SU-DHL-6 (cell line): ENCODE data around the gene RUNX2.
"Not testable (repeated sequence)": the region's sequence is repeated elsewhere in the genome, so short reads cannot be mapped to it uniquely, and the experiment has no call there.

Source experiments
- H2AFZ ChIP-seq: fragments of 200-600 bp; sonication (generic); 2 replicates; pipeline ENCODE4 v1.6.1; 2014; ENCODE audit warnings: low read depth, mild to moderate bottlenecking, moderate library complexity, mixed read lengths, antibody characterized with exemption, low read length; ENCODE audit not compliant: severe bottlenecking
- H3F3A ChIP-seq: fragments of 200-600 bp; shearing (Covaris generic); 2 replicates; pipeline ENCODE4 v1.6.0; 2016; ENCODE audit warnings: antibody characterized with exemption, mild to moderate bottlenecking; ENCODE audit not compliant: insufficient read depth
- H3K27ac ChIP-seq: fragments of 200-600 bp; sonication (generic); 2 replicates; pipeline ENCODE4 v1.5.1; 2016; ENCODE audit warnings: low read depth, mild to moderate bottlenecking, low read length, moderate library complexity, mixed read lengths
- H3K27me3 ChIP-seq: fragments of 200-600 bp; sonication (generic), shearing (Covaris generic); 2 replicates; pipeline ENCODE4 v1.6.0; 2014; ENCODE audit warnings: mild to moderate bottlenecking, low read length
- H3K36me3 ChIP-seq: fragments of 200-600 bp; sonication (generic); 2 replicates; pipeline ENCODE4 v1.6.1; 2014; ENCODE audit warnings: mild to moderate bottlenecking, low read length, mixed read lengths
- H3K4me2 ChIP-seq: fragments of 300-600, 200-600 bp; shearing (Covaris generic), sonication (generic); 2 replicates; pipeline ENCODE4 v1.6.0; 2014; ENCODE audit warnings: low read length, low read depth, mild to moderate bottlenecking; ENCODE audit not compliant: poor library complexity, severe bottlenecking
- H3K4me3 ChIP-seq: fragments of 200-600 bp; sonication (generic); 2 replicates; pipeline ENCODE4 v1.5.1; 2014; ENCODE audit warnings: antibody characterized with exemption, low read length, mild to moderate bottlenecking, mixed read lengths; ENCODE audit not compliant: insufficient read depth, poor library complexity, severe bottlenecking
- H3K79me2 ChIP-seq: fragments of 200-600 bp; sonication (generic); 2 replicates; pipeline ENCODE4 v1.6.1; 2014; ENCODE audit warnings: mild to moderate bottlenecking, low read length, moderate library complexity; ENCODE audit not compliant: insufficient read depth
- H3K9ac ChIP-seq: fragments of 200-600 bp; sonication (generic); 2 replicates; pipeline ENCODE4 v1.7.0; 2014; ENCODE audit warnings: mild to moderate bottlenecking, low read length
- H3K9me2 ChIP-seq: fragments of 200-600 bp; sonication (generic); replicated peaks from 2 replicates; pipeline ENCODE4 v1.6.1; 2014; ENCODE audit warnings: low read length; ENCODE audit not compliant: insufficient read depth
- H3K9me3 ChIP-seq: fragments of 200-600 bp; sonication (generic); 2 replicates; pipeline ENCODE4 v1.6.1; 2014; ENCODE audit warnings: low read length, mixed read lengths; ENCODE audit not compliant: insufficient read depth
- H4K20me1 ChIP-seq: fragments of 200-600 bp; sonication (generic); 2 replicates; pipeline ENCODE4 v1.6.1; 2014; ENCODE audit warnings: low read depth, mild to moderate bottlenecking, antibody characterized with exemption, low read length, moderate library complexity, mixed read lengths
- CTCF ChIP-seq: fragments of 200-600 bp; sonication (generic); IDR thresholded peaks from one replicate; pipeline ENCODE4 v1.5.1; 2017; ENCODE audit warnings: antibody characterized with exemption, mild to moderate bottlenecking, low read length, moderate library complexity; ENCODE audit not compliant: insufficient read depth, poor library complexity, severe bottlenecking
- EZH2phosphoT487 ChIP-seq: fragments of 200-600 bp; sonication (generic), shearing (Covaris generic); conservative IDR thresholded peaks from 2 replicates; pipeline ENCODE4 v1.6.1; 2018; ENCODE audit warnings: mild to moderate bottlenecking, antibody characterized with exemption, low read length, moderate library complexity, mixed read lengths

The RUNX2 gene

GRCh38 chr6:45462190-45463134, 134.3 kb downstream of the RUNX2 start:
- H3K9ac ChIP-seq, result no peak overlapping the region
- no peaks in the 10 kb centered on the region for H3K36me3 ChIP-seq
- no peak overlapping the region for H3K4me2 ChIP-seq
- H3K79me2 ChIP-seq, result no peaks in the 10 kb centered on the region
- H4K20me1 ChIP-seq, result no peaks in the 10 kb centered on the region
- no peak for TF ChIP-seq EZH2phosphoT487
- no peaks in the 10 kb centered on the region for H3F3A ChIP-seq
- H3K27me3 ChIP-seq, result no peaks in the 10 kb centered on the region
- no peak overlapping the region for H3K4me3 ChIP-seq
- no peaks in the 10 kb centered on the region for H3K9me2 ChIP-seq
- H3K27ac ChIP-seq, result no peak overlapping the region
- H3K9me3 ChIP-seq, result no peaks in the 10 kb centered on the region
- H2AFZ ChIP-seq, result no peak overlapping the region

DNA sequence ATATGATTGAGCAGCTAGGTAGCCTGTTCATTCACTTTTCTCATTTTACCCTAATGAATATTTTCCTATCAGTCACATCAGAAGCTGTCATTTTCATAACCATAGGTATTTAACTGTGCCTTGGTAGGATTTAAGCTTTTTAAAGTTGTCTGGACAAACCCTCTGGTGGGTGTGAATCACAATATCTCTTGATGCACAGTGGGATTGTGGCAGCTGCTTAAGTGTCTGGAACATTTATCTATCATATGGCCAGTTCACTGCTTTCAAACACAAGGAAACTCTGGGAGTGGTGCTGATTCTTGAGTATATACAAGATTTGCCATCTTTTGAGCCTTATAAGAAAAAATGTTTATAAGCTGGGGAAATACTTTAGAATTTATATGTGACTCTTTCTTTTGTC, 136.6 kb downstream of the RUNX2 start:
- no peaks in the 10 kb centered on the region for H4K20me1 ChIP-seq
- no peak overlapping the region for H3K4me2 ChIP-seq
- H3K9me2 ChIP-seq, result no peaks in the 10 kb centered on the region
- H3K36me3 ChIP-seq, result no peaks in the 10 kb centered on the region
- no peak for TF ChIP-seq EZH2phosphoT487
- no peak for TF ChIP-seq CTCF
- no peak overlapping the region for H3K27ac ChIP-seq
- no peak overlapping the region for H3K9ac ChIP-seq
- no peaks in the 10 kb centered on the region for H3K9me3 ChIP-seq
- H3K27me3 ChIP-seq, result no peaks in the 10 kb centered on the region
- no peaks in the 10 kb centered on the region for H3F3A ChIP-seq
- no peak overlapping the region for H2AFZ ChIP-seq
- H3K79me2 ChIP-seq, result no peaks in the 10 kb centered on the region
- H3K4me3 ChIP-seq, result no peak overlapping the region

GRCh38 chr6:45466686-45467085, 138.6 kb downstream of the RUNX2 start:
- TF ChIP-seq CTCF, result no peak
- no peak for TF ChIP-seq EZH2phosphoT487
- Histone ChIP-seq H3K36me3 (no peaks in the 10 kb centered on the region), H3K9me3 (no peaks in the 10 kb centered on the region), H3K9me2 (no peaks in the 10 kb centered on the region), H3K4me3 (no peak overlapping the region), H3K27ac (no peak overlapping the region), H3F3A (no peaks in the 10 kb centered on the region), H3K4me2 (no peak overlapping the region), H3K27me3 (no peaks in the 10 kb centered on the region), H4K20me1 (no peaks in the 10 kb centered on the region), H2AFZ (no peak overlapping the region), H3K79me2 (no peaks in the 10 kb centered on the region), H3K9ac (no peak overlapping the region)

DNA sequence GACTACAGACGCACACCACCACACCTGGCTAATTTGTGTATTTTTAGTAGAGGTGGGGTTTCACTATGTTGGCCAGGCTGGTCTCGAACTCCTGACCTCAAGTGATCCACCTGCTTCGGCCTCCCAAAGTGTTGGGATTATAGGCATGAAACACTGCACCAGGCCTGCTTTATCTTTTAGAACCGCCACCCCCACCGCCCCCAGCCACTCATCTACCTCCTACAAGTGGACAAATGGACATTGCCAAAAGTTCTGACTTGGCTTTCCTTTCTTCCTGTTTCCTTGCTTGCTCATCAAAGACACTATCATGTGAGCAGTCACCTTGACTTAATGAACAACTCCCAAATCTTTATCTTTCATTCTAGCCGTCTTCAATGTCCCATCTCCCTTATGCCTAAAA, 139.3 kb downstream of the RUNX2 start:
- H3K9ac ChIP-seq, H3K4me3 ChIP-seq, H4K20me1 ChIP-seq, H3K9me2 ChIP-seq, H3F3A ChIP-seq, H3K36me3 ChIP-seq, H3K27me3 ChIP-seq, H2AFZ ChIP-seq, H3K4me2 ChIP-seq, H3K79me2 ChIP-seq, H3K9me3 ChIP-seq, H3K27ac ChIP-seq: not testable (repeated sequence)
